Heart right ventricle (tissue), 16 donors: ENCODE data around the gene LIN7B. TPM values are rescaled to one million over a fixed set of nuclear protein-coding genes. Genes with fewer than 3 reads are reported as not detected.
A peak's percentile ranks its signal among the peaks of the same experiment; 100 is the strongest.
"Not testable (repeated sequence)": the region's sequence is repeated elsewhere in the genome, so short reads cannot be mapped to it uniquely, and the experiment has no call there.

Experiments used
- ATAC-seq, 8 donors: fragments of 200-7000 bp; cut with Tn5 transposase; one replicate each; pipeline ENCODE4 v1.9.1; 2020; ENCODE audit warnings: mild to moderate bottlenecking in 8 of 8, moderate library complexity in 8 of 8, moderate number of reproducible peaks in 1 of 8
- DNase-seq, 2 donors: peaks; one replicate each; pipeline ENCODE4 v3.0.0-alpha.2; 2020
- H3K27ac ChIP-seq, 10 donors: fragments of 200-600 bp; sonication (generic) in 2 of 10; one replicate each; pipeline versions ENCODE4 v1.5.0 to v1.8.0; 2020 to 2022; ENCODE audit warnings: mild to moderate bottlenecking in 3 of 10
- H3K27me3 ChIP-seq, 7 donors: fragments of 200-600 bp; one replicate each; pipeline ENCODE4 v1.8.0; 2021 to 2022; ENCODE audit warnings: mild to moderate bottlenecking in 2 of 7
- H3K36me3 ChIP-seq, 9 donors: fragments of 200-600 bp; sonication (generic) in 1 of 9; one replicate each; pipeline versions ENCODE4 v1.5.0 to v1.8.0; 2020 to 2022; ENCODE audit warnings: mild to moderate bottlenecking in 2 of 9
- H3K4me1 ChIP-seq, 9 donors: fragments of 200-600 bp; sonication (generic) in 1 of 9; one replicate each; pipeline versions ENCODE4 v1.5.0 to v1.8.0; 2020 to 2022; ENCODE audit warnings: mild to moderate bottlenecking in 4 of 9
- H3K4me3 ChIP-seq, 10 donors: fragments of 200-600 bp; sonication (generic) in 2 of 10; one replicate each; pipeline versions ENCODE4 v1.5.0 to v1.8.0; 2020 to 2022; ENCODE audit warnings: mild to moderate bottlenecking in 7 of 10, moderate library complexity in 2 of 10
- H3K9me3 ChIP-seq, 11 donors: fragments of 200-600 bp in 10 of 11; sonication (generic) in 2 of 11; one replicate each; pipeline versions ENCODE4 v1.5.0 to v1.8.0; 2013 to 2022; ENCODE audit warnings: mild to moderate bottlenecking in 2 of 11, control low read depth in 1 of 11, moderate library complexity in 1 of 11
- WGBS, 2 donors: extraction: QIAGEN DNeasy Blood & Tissue Kit; methylation state at CpG; one replicate each; pipeline ENCODE4 v1.1.7; 2013; ENCODE audit warnings: inconsistent platforms in 1 of 2; 5-methylcytosine and 5-hydroxymethylcytosine counted together
- intact Hi-C, 10 donors: fragments of 100-400 bp; cut with DNase I; formaldehyde crosslinking; loops; one replicate each; pipeline versions ENCODE4 v1.11.1 to v1.14.2; 2022
- polyA plus RNA-seq, 2 donors: library from polyadenylated mRNA; stranded (reverse); fragments of 200-250 nt; gene quantifications; one replicate each; pipeline ENCODE4 v1.2.3, GENCODE V29; 2013
- total RNA-seq, 10 donors: library from RNA; stranded (reverse); fragmentation: NEBNext Ultra II Directional in 3 of 10; extraction: Animal tissue kit (Norgen Biotek cat#: 25700) in 3 of 10; gene quantifications; one replicate each; pipeline versions ENCODE4 v1.2.1 to v1.2.4, GENCODE V29; 2021 to 2023
- TF ChIP-seq, protein P1 (sequence below), 9 donors: fragments of 200-600 bp; sonication (generic) in 2 of 9; IDR thresholded peaks; one replicate each; pipeline versions ENCODE4 v1.5.0 to v1.8.0; 2021 to 2022; ENCODE audit warnings: antibody characterized with exemption in 9 of 9, mild to moderate bottlenecking in 5 of 9, moderate library complexity in 1 of 9
- donor health status: Arrhythmogenic right ventricular cardiomyopathy.
- donor health status: ischemic (EF 13 %, LVEDD 7.1; RV severe dilation, severe dysfunction).
- donor health status: healthy with polysubstance abuse.
- donor health status: DM: no; HTN: yes; CAD: no.
- donor health status: DM: no; HTN: no; CAD: no.
- donor health status: ischemic (EF 25% LVEDD 6.9; RV normal size, moderate dysfunction).
- donor health status: ischemic (EF 25% LVEDD 5.7; RV mildly dilated, moderate dysfunction).
- donor health status: healthy.
- donor health status: DM: yes; HTN: yes; CAD: no.
- donor health status: Ischemic cardiomyopathy.
- donor health status: ischemic (EF 35%, LVEDD 5.7; RV mildly dilated, moderate dysfunction).
- donor health status: nonischemic (EF 11% LVEDD 7.7; RV severe dilation, severe dysfunction).
- donor health status: DM: yes; HTN: yes; CAD: no.
- donor health status: PGD.
- donor health status: ischemic (EF 29% LVEDD 5.4; RV normal size, mild dysfunction).
- donor health status: nonischemic (EF 23%, LVEDD 6.1; RV moderate dilation, normal function).

LIN7B gene
- total and polyA plus RNA-seq, 12 donors, result 17.6 to 38.5 (median 23.5) TPM

- 51 to 53% methylated on average over 23 of the region's 23 CpGs for WGBS, 2 donors
- intact Hi-C loops, result loop anchor here in 2 of 10 donors (10.0 kb wide), 1 partner anchor 79 kb away; the partner anchor contains the start of genes GYS1 (in 2 of the 2) and RUVBL2 (in 2 of the 2)
- Histone ChIP-seq H3K9me3 (no peaks in the 10 kb centered on the region), H3K36me3 (no peaks in the 10 kb centered on the region), H3K4me3 (no peak overlapping the region), H3K27ac (peak overlapping the region in 2 of 10 donors; percentile 21 to 43), H3K27me3 (peaks cover 0 to 60% (median 52%) of the 10 kb centered on the region in 7 donors), H3K4me1 (peaks cover 0 to 8% (median 0%) of the 10 kb centered on the region in 9 donors)
- DNase-seq (no peak), ATAC-seq (peak in 7 of 8 donors; percentile 35 to 84 (median 52))
- TF ChIP-seq, protein P1, sequence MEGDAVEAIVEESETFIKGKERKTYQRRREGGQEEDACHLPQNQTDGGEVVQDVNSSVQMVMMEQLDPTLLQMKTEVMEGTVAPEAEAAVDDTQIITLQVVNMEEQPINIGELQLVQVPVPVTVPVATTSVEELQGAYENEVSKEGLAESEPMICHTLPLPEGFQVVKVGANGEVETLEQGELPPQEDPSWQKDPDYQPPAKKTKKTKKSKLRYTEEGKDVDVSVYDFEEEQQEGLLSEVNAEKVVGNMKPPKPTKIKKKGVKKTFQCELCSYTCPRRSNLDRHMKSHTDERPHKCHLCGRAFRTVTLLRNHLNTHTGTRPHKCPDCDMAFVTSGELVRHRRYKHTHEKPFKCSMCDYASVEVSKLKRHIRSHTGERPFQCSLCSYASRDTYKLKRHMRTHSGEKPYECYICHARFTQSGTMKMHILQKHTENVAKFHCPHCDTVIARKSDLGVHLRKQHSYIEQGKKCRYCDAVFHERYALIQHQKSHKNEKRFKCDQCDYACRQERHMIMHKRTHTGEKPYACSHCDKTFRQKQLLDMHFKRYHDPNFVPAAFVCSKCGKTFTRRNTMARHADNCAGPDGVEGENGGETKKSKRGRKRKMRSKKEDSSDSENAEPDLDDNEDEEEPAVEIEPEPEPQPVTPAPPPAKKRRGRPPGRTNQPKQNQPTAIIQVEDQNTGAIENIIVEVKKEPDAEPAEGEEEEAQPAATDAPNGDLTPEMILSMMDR (IDR thresholded peaks at IDR 0.05), result peak in 5 of 9 donors; percentile 10 to 29 (median 13)
These were observed 40.4 kb upstream of the LIN7B start for GRCh38 chr19:49073514-49074378.

- TF ChIP-seq, protein P1 (IDR thresholded peaks at IDR 0.05), result peak; percentile 46 to 82 (median 69)
- H3K27me3 ChIP-seq, result peaks cover 0 to 48% (median 45%) of the 10 kb centered on the region in 7 donors
- not testable (repeated sequence) for H3K4me3 ChIP-seq, H3K36me3 ChIP-seq, H3K27ac ChIP-seq, H3K4me1 ChIP-seq, H3K9me3 ChIP-seq
- intact Hi-C loops, result loop anchor here in 2 of 10 donors (10.0 kb wide), 1 partner anchor 80 kb away; the partner anchor contains the start of genes GYS1 (in 2 of the 2) and RUVBL2 (in 2 of the 2)
- 15 to 18% methylated on average over 7 to 8 of the region's 9 CpGs for WGBS, 2 donors
- DNase-seq, result peak; percentile 71 to 72
- ATAC-seq, result peak in 3 of 8 donors; percentile 53 to 68 (median 58)
These were observed 39.3 kb upstream of the LIN7B start for GRCh38 chr19:49074869-49075268.

GRCh38 chr19:49080392-49080791, 33.8 kb upstream of the LIN7B start:
- TF ChIP-seq, protein P1 (IDR thresholded peaks at IDR 0.05), result no peak
- Histone ChIP-seq H3K27me3 (no peaks in the 10 kb centered on the region), H3K4me1 (peaks cover 0 to 6% (median 5%) of the 10 kb centered on the region in 9 donors), H3K27ac (no peak overlapping the region), H3K4me3 (no peak overlapping the region), H3K9me3 (no peaks in the 10 kb centered on the region), H3K36me3 (no peaks in the 10 kb centered on the region)
- DNase-seq (no peak), ATAC-seq (no peak)
- 76 to 90% methylated on average over 4 of the region's 4 CpGs for WGBS, 2 donors
- intact Hi-C loops, result no loop called here

DNA sequence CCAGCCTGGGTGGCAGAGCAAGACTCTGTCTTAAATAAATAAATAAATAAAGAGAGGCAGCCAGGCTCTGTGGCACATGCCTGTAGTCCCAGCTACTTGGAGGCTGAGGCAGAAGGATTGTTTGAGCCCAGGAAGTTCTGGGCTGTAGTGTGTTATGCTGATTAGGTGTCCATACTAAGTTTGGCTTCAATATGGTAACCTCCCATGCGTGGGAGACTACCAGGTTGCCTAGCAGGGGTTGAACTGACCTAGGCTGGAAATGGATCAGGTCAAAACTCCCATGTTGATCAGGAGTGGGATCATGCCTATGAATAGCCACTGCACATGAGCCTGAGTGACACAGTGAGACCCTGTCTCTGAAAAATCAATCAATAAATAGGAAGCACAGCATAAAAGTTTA, 32.9 kb upstream of the LIN7B start:
- H3K9me3 ChIP-seq, result no peaks in the 10 kb centered on the region
- no peak overlapping the region for H3K4me3 ChIP-seq
- peaks cover 0 to 13% (median 9%) of the 10 kb centered on the region in 9 donors for H3K4me1 ChIP-seq
- ATAC-seq, result no peak
- H3K27me3 ChIP-seq, result no peaks in the 10 kb centered on the region
- no peak overlapping the region for H3K27ac ChIP-seq
- TF ChIP-seq, protein P1 (IDR thresholded peaks at IDR 0.05), result no peak
- 81 to 85% methylated on average over 1 of the region's 1 CpG for WGBS, 2 donors
- no peaks in the 10 kb centered on the region for H3K36me3 ChIP-seq
- intact Hi-C loops, result no loop called here
- DNase-seq, result no peak
